ENCODE results near the gene NMB. TPM values are rescaled to one million over a fixed set of nuclear protein-coding genes. Genes with fewer than 3 reads are reported as not detected.

NMB gene
- total RNA-seq, 1 experiment from 2014 or later, result 11.5 TPM

GRCh38 chr15:84611631-84612030, 46.4 kb downstream of the NMB start:
- Histone ChIP-seq H3T11ph (ENCODE audit: low read length) (no peak overlapping the region), H3K79me1 (ENCODE audit: insufficient read depth, low read depth, low read length, poor library complexity, severe bottlenecking) (peaks cover 2% of the 10 kb centered on the region), H3K27me3 (ENCODE audit: insufficient read depth, low read length) (no peaks in the 10 kb centered on the region), H3K79me2 (ENCODE audit: insufficient read depth, low read length) (peaks cover 37% of the 10 kb centered on the region; the same call in 1 of the 2 replicates), H2AK5ac (ENCODE audit: insufficient read length, low read length) (no peak overlapping the region), H2AFZ (ENCODE audit: low read length) (no peak overlapping the region), H2BK120ac (ENCODE audit: low read depth, low read length, poor library complexity, severe bottlenecking) (no peak overlapping the region), H4K8ac (replicated peaks; ENCODE audit: insufficient read length, low read depth, low read length) (no peak overlapping the region), H3K4ac (ENCODE audit: low read depth, low read length) (no peak overlapping the region), H2BK20ac (ENCODE audit: low read depth, low read length, poor library complexity, severe bottlenecking) (no peak overlapping the region), H4K20me1 (ENCODE audit: control insufficient read depth, insufficient read depth, insufficient read length) (no peaks in the 10 kb centered on the region), H3K9ac (ENCODE audit: extremely low read depth, insufficient read length, low read length) (no peak overlapping the region), H2BK5ac (ENCODE audit: insufficient read length, low read length) (no peak overlapping the region), H3K4me1 (ENCODE audit: insufficient read depth, low read length) (peaks cover 4% of the 10 kb centered on the region; the same call in 1 of the 2 replicates), H3K56ac (ENCODE audit: insufficient read length, low read depth, low read length) (no peak overlapping the region), H3K4me2 (ENCODE audit: insufficient read depth, insufficient read length, low read length) (no peak overlapping the region), H3K9me3 (ENCODE audit: control insufficient read depth, low read depth, low read length) (no peaks in the 10 kb centered on the region), H3K23ac (ENCODE audit: insufficient read length, low read depth, low read length) (no peak overlapping the region), H3K18ac (ENCODE audit: insufficient read length, low read depth, low read length) (no peak overlapping the region), H3K23me2 (ENCODE audit: insufficient read length, low read depth, low read length, poor library complexity, severe bottlenecking) (no peaks in the 10 kb centered on the region), H2BK12ac (ENCODE audit: insufficient read length, low read depth, low read length) (no peak overlapping the region), H4K5ac (ENCODE audit: insufficient read length, low read depth, low read length) (no peak overlapping the region), H3K27ac (ENCODE audit: insufficient read length, low read depth, low read length) (no peak overlapping the region), H2BK15ac (ENCODE audit: low read depth, low read length) (no peak overlapping the region), H4K91ac (ENCODE audit: insufficient read length, low read depth, low read length) (no peak overlapping the region), H3K14ac (ENCODE audit: insufficient read depth, low read length) (no peak overlapping the region)
- peaks cover 26 to 67% (median 56%) of the 10 kb centered on the region in 3 experiments for H3K36me3 Mint-ChIP-seq (ENCODE audit: insufficient read depth in 1 of 3, low read depth in 3 of 3)
- H3K4me1 Mint-ChIP-seq, result peaks cover 21 to 40% of the 10 kb centered on the region in 2 experiments
- DNase-seq, result no peak
- WGBS (ENCODE audit: extremely low coverage, insufficient read length, low lambda C conversion rate), result no CpG with 5 or more reads among the region's 7 CpGs
- TF ChIP-seq CTCF (conservative IDR thresholded peaks at IDR 0.05), result no peak
- no peak overlapping the region; a peak in 1 of 7 replicates for H3K27ac Mint-ChIP-seq
- peaks cover 14% of the 10 kb centered on the region for H3K27me3 Mint-ChIP-seq (ENCODE audit: low read depth)
- H3K4me3 Mint-ChIP-seq, result no peak overlapping the region
- H3K9me3 Mint-ChIP-seq, result peaks cover 0 to 6% of the 10 kb centered on the region in 2 experiments; a peak in 3 of 5 replicates

Data from H9 (cell line).